Measurements from ENCODE around the gene TYK2.

Gene TYK2

GRCh38 chr19:10332158-10332964, 48.0 kb downstream of the TYK2 start:
- Histone ChIP-seq H3K9me3 (ENCODE audit: control insufficient read depth in 1 of 2, low read length in 2 of 2) (no peaks in the 10 kb centered on the region), H3K36me3 (ENCODE audit: control insufficient read depth in 1 of 2, insufficient read depth in 2 of 2, low read length in 2 of 2) (peaks cover 13 to 36% of the 10 kb centered on the region in 2 donors), H3K27me3 (ENCODE audit: low read depth, low read length) (no peaks in the 10 kb centered on the region), H3K27ac (ENCODE audit: low read length) (peak overlapping the region; percentile 77), H3K4me3 (ENCODE audit: low read depth in 1 of 2, low read length in 2 of 2) (peak overlapping the region; percentile 83 to 86), H3K4me1 (ENCODE audit: control insufficient read depth in 1 of 2, insufficient read depth in 2 of 2, low read length in 2 of 2) (peaks cover 3 to 29% of the 10 kb centered on the region in 2 donors)

DNA sequence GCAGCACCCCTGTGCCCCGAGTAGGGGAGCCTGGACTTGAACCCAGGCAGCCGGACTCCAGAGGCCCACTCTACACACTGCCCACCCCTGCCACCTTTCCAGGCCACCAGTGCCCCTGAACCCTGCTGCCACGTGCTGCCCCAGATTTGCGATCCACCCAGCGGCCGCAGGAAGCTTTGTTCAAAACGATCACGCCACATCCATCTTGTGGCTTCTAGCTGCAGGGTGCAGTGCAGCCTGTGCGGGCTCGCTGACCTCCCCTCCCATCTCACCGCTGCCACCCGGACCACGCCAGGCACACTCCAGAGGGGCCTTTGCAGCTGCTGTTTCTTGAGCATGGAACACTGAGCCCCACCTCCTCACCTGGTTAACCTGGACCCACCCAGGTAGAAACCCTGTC, 50.8 kb downstream of the TYK2 start:
- Histone ChIP-seq H3K27ac (ENCODE audit: low read length) (no peak overlapping the region), H3K36me3 (ENCODE audit: control insufficient read depth in 1 of 2, insufficient read depth in 2 of 2, low read length in 2 of 2) (peaks cover 13 to 57% of the 10 kb centered on the region in 2 donors)

GRCh38 chr19:10328558-10329429, 51.6 kb downstream of the TYK2 start:
- Histone ChIP-seq H3K4me1 (ENCODE audit: control insufficient read depth in 1 of 2, insufficient read depth in 2 of 2, low read length in 2 of 2) (peaks cover 3 to 17% of the 10 kb centered on the region in 2 donors), H3K27me3 (ENCODE audit: low read depth, low read length) (no peaks in the 10 kb centered on the region), H3K4me3 (ENCODE audit: low read depth in 1 of 2, low read length in 2 of 2) (no peak overlapping the region), H3K9me3 (ENCODE audit: control insufficient read depth in 1 of 2, low read length in 2 of 2) (no peaks in the 10 kb centered on the region), H3K27ac (ENCODE audit: low read length) (no peak overlapping the region), H3K36me3 (ENCODE audit: control insufficient read depth in 1 of 2, insufficient read depth in 2 of 2, low read length in 2 of 2) (peaks cover 13 to 63% of the 10 kb centered on the region in 2 donors)

More for the DNA sequence above, 50.8 kb downstream of the TYK2 start:
- Histone ChIP-seq H3K4me3 (ENCODE audit: low read depth in 1 of 2, low read length in 2 of 2) (no peak overlapping the region), H3K4me1 (ENCODE audit: control insufficient read depth in 1 of 2, insufficient read depth in 2 of 2, low read length in 2 of 2) (peaks cover 3 to 25% of the 10 kb centered on the region in 2 donors), H3K9me3 (ENCODE audit: control insufficient read depth in 1 of 2, low read length in 2 of 2) (no peaks in the 10 kb centered on the region), H3K27me3 (ENCODE audit: low read depth, low read length) (no peaks in the 10 kb centered on the region)

- peaks cover 13 to 69% of the 10 kb centered on the region in 2 donors for H3K36me3 ChIP-seq (ENCODE audit: control insufficient read depth in 1 of 2, insufficient read depth in 2 of 2, low read length in 2 of 2)
- H3K4me1 ChIP-seq (ENCODE audit: control insufficient read depth in 1 of 2, insufficient read depth in 2 of 2, low read length in 2 of 2) = peaks cover 3 to 14% of the 10 kb centered on the region in 2 donors
- no peaks in the 10 kb centered on the region for H3K9me3 ChIP-seq (ENCODE audit: control insufficient read depth in 1 of 2, low read length in 2 of 2)
- H3K27me3 ChIP-seq (ENCODE audit: low read depth, low read length) = no peaks in the 10 kb centered on the region
- no peak overlapping the region for H3K27ac ChIP-seq (ENCODE audit: low read length)
- no peak overlapping the region for H3K4me3 ChIP-seq (ENCODE audit: low read depth in 1 of 2, low read length in 2 of 2)
These were observed 52.6 kb downstream of the TYK2 start for GRCh38 chr19:10327793-10328192.

- Histone ChIP-seq H3K27ac (ENCODE audit: low read length) (no peak overlapping the region), H3K4me1 (ENCODE audit: control insufficient read depth in 1 of 2, insufficient read depth in 2 of 2, low read length in 2 of 2) (no peaks in the 10 kb centered on the region), H3K36me3 (ENCODE audit: control insufficient read depth in 1 of 2, insufficient read depth in 2 of 2, low read length in 2 of 2) (peaks cover 21 to 90% of the 10 kb centered on the region in 2 donors), H3K9me3 (ENCODE audit: control insufficient read depth in 1 of 2, low read length in 2 of 2) (no peaks in the 10 kb centered on the region), H3K27me3 (ENCODE audit: low read depth, low read length) (no peaks in the 10 kb centered on the region), H3K4me3 (ENCODE audit: low read depth in 1 of 2, low read length in 2 of 2) (no peak overlapping the region)
These were observed 54.6 kb downstream of the TYK2 start for GRCh38 chr19:10325732-10326131.

DNA sequence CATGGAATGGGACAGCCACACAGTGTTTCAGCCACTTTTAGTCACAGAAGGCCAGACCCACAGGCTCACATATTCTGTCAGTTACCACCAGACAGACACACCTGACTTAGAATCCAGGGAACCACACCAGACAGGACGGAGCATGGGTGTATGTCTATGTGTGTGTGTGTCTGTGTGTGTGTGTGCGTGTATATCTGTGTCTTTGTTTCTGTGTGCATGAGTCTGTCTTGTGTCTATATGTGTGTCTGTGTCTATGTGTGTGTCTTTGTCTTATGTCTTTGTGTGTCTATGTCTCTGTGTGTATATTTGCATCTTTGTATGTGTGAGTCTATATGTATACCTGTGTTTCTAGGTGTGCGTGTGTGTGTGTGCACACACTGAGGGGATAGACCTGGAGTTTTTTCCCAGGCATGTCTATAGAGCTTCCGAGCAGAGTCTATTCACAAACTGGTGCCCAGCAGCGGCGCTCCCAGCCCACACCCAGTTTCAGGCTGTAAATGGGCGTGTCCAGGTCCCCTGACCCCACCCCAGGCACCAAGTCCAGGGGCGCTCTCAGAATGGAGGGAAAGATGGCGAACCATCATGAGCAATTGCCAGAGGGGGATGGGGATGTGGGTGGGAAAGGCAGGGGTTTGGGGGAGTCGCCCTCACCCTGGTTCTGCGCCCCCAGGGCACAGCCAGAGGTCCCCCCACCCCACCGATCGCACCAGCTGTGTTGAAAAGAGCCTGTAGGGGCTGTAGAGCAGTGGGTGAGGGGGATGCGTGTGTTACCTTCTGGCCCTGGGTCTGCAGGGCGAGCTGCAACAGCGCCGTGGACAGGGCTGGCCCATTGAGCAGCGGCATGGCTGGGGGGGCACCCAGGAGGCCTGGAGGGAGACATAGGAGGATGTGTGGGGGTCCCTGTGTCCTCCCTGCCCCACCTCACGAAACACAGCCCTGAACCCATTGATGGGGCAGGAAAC, 58.2 kb downstream of the TYK2 start:
- Histone ChIP-seq H3K4me3 (ENCODE audit: low read depth in 1 of 2, low read length in 2 of 2) (no peak overlapping the region), H3K9me3 (ENCODE audit: control insufficient read depth in 1 of 2, low read length in 2 of 2) (no peaks in the 10 kb centered on the region), H3K27me3 (ENCODE audit: low read depth, low read length) (no peaks in the 10 kb centered on the region), H3K4me1 (ENCODE audit: control insufficient read depth in 1 of 2, insufficient read depth in 2 of 2, low read length in 2 of 2) (no peaks in the 10 kb centered on the region), H3K36me3 (ENCODE audit: control insufficient read depth in 1 of 2, insufficient read depth in 2 of 2, low read length in 2 of 2) (peaks cover 17 to 87% of the 10 kb centered on the region in 2 donors), H3K27ac (ENCODE audit: low read length) (peak overlapping the region; percentile 45)

- Histone ChIP-seq H3K36me3 (ENCODE audit: control insufficient read depth in 1 of 2, insufficient read depth in 2 of 2, low read length in 2 of 2) (peaks cover 17 to 90% of the 10 kb centered on the region in 2 donors), H3K4me1 (ENCODE audit: control insufficient read depth in 1 of 2, insufficient read depth in 2 of 2, low read length in 2 of 2) (no peaks in the 10 kb centered on the region), H3K4me3 (ENCODE audit: low read depth in 1 of 2, low read length in 2 of 2) (no peak overlapping the region), H3K9me3 (ENCODE audit: control insufficient read depth in 1 of 2, low read length in 2 of 2) (no peaks in the 10 kb centered on the region), H3K27me3 (ENCODE audit: low read depth, low read length) (no peaks in the 10 kb centered on the region), H3K27ac (ENCODE audit: low read length) (peak overlapping the region; percentile 45)
These were observed 59.0 kb downstream of the TYK2 start for GRCh38 chr19:10321417-10321797.

- H3K27me3 ChIP-seq (ENCODE audit: low read depth, low read length) = no peaks in the 10 kb centered on the region
- H3K27ac ChIP-seq (ENCODE audit: low read length) = no peak overlapping the region
- peaks cover 17 to 87% of the 10 kb centered on the region in 2 donors for H3K36me3 ChIP-seq (ENCODE audit: control insufficient read depth in 1 of 2, insufficient read depth in 2 of 2, low read length in 2 of 2)
- H3K9me3 ChIP-seq (ENCODE audit: control insufficient read depth in 1 of 2, low read length in 2 of 2) = no peaks in the 10 kb centered on the region
- H3K4me1 ChIP-seq (ENCODE audit: control insufficient read depth in 1 of 2, insufficient read depth in 2 of 2, low read length in 2 of 2) = peaks cover 0 to 5% of the 10 kb centered on the region in 2 donors
- no peak overlapping the region for H3K4me3 ChIP-seq (ENCODE audit: low read depth in 1 of 2, low read length in 2 of 2)
These were observed 59.6 kb downstream of the TYK2 start for GRCh38 chr19:10320602-10321416.

DNA sequence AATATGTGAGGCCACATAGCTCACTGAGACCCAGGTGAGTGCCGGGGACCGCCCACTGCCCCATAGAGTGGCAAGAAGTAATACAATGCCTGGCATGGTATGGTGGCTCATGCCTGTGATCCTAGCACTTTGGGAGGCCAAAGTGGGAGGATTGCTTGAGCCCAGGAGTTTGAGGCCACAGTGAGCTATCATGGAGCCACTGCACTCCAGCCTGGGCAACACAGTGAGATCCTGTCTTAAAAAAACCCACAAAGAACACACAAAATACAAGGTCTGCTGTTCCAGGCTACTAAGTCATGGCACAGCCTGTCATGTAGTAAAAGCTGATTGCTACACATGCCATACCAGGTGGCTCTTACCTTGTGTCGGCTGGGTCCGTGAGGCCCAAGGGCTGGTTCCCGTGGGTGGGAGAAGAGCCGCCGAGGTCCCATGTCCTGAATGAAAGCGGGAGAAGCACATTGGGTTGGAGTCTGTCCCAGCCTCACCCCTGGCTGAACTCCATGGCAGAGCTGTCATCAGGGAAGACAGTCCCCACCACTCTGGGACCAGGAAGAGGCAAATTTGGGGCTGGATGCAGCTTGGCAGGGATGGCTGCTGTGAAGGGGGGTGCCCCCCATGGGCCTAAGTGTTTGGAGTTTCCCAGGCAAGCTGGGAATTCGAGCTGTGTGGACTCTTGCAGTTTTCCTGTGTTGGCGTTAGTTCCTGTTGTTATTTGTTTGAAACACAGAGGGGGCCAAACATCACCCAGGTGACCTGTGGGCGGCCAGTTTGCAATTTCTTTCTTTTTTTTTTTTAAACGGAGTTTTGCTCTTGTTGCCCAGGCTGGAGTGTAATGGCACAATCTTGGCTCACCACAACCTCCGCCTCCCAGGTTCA, 61.3 kb downstream of the TYK2 start:
- Histone ChIP-seq H3K9me3 (ENCODE audit: control insufficient read depth in 1 of 2, low read length in 2 of 2) (no peaks in the 10 kb centered on the region), H3K4me1 (ENCODE audit: control insufficient read depth in 1 of 2, insufficient read depth in 2 of 2, low read length in 2 of 2) (peaks cover 0 to 15% of the 10 kb centered on the region in 2 donors), H3K4me3 (ENCODE audit: low read depth in 1 of 2, low read length in 2 of 2) (no peak overlapping the region), H3K27ac (ENCODE audit: low read length) (no peak overlapping the region), H3K27me3 (ENCODE audit: low read depth, low read length) (no peaks in the 10 kb centered on the region), H3K36me3 (ENCODE audit: control insufficient read depth in 1 of 2, insufficient read depth in 2 of 2, low read length in 2 of 2) (peaks cover 17 to 72% of the 10 kb centered on the region in 2 donors)

Measured in muscle layer of duodenum (tissue), 2 donors.